Endodermal cell (in vitro differentiated cells): ENCODE data around the gene SLC26A3. TPM values are rescaled to one million over a fixed set of nuclear protein-coding genes. Genes with fewer than 3 reads are reported as not detected.

ENCODE experiments used
- DNase-seq: peaks from one replicate; pipeline ENCODE4 v3.0.0-alpha.2; 2017
- H3K27ac ChIP-seq: 2 replicates; pipeline ENCODE4 v1.5.1; 2013; ENCODE audit warnings: mild to moderate bottlenecking, low read depth, low read length, moderate library complexity
- H3K27me3 ChIP-seq: 2 replicates; pipeline ENCODE4 v1.6.1; 2013; ENCODE audit warnings: mild to moderate bottlenecking, low read length, moderate library complexity; ENCODE audit not compliant: insufficient read depth, control insufficient read depth, poor library complexity, severe bottlenecking
- H3K36me3 ChIP-seq: 2 replicates; pipeline ENCODE4 v1.7.0; 2013; ENCODE audit warnings: mild to moderate bottlenecking, low read length, moderate library complexity; ENCODE audit not compliant: control insufficient read depth, insufficient read depth
- H3K4me1 ChIP-seq: one replicate; pipeline ENCODE4 v1.7.0; 2013; ENCODE audit warnings: low read length; ENCODE audit not compliant: control insufficient read depth, insufficient read depth
- H3K4me3 ChIP-seq: 2 replicates; pipeline ENCODE4 v1.5.1; 2013; ENCODE audit warnings: mild to moderate bottlenecking, low read length, moderate library complexity
- H3K9ac ChIP-seq: 2 replicates; pipeline ENCODE4 v1.6.1; 2013; ENCODE audit warnings: mild to moderate bottlenecking, low read length, moderate library complexity; ENCODE audit not compliant: poor library complexity, severe bottlenecking; ENCODE audit errors: extremely low read depth
- H3K9me3 ChIP-seq: 2 replicates; pipeline ENCODE4 v1.6.1; 2013; ENCODE audit warnings: mild to moderate bottlenecking, low read length, moderate library complexity; ENCODE audit not compliant: control insufficient read depth
- H3K27ac Mint-ChIP-seq: 2 replicates; pipeline ENCODE4 v1.8.0; 2020; ENCODE audit warnings: mixed read lengths
- H3K27me3 Mint-ChIP-seq: 2 replicates; pipeline ENCODE4 v1.8.0; 2021; ENCODE audit warnings: mild to moderate bottlenecking, mixed read lengths; ENCODE audit not compliant: insufficient read depth
- H3K36me3 Mint-ChIP-seq: 2 replicates; pipeline ENCODE4 v1.8.0; 2020; ENCODE audit warnings: low read depth, mixed read lengths
- H3K4me1 Mint-ChIP-seq: 2 replicates; pipeline ENCODE4 v1.8.0; 2020; ENCODE audit warnings: mixed read lengths
- H3K4me3 Mint-ChIP-seq: 2 replicates; pipeline ENCODE4 v1.8.0; 2020; ENCODE audit warnings: mild to moderate bottlenecking, moderate library complexity, mixed read lengths
- H3K9me3 Mint-ChIP-seq: 2 replicates; pipeline ENCODE4 v1.8.0; 2020; ENCODE audit warnings: mild to moderate bottlenecking, mixed read lengths
- WGBS, 2 experiments: methylation state at CpG; one replicate each; pipeline versions ENCODE4 v1.1.5 to v1.1.7; 2013; ENCODE audit warnings: missing lambda C conversion rate in 2 of 2, mixed read lengths in 1 of 2; ENCODE audit not compliant: insufficient coverage in 1 of 2, insufficient read length in 1 of 2; 5-methylcytosine and 5-hydroxymethylcytosine counted together
- total RNA-seq, 2 donors: library from RNA; stranded (reverse); fragmentation: NEBNext Ultra II Directional in 1 of 2; extraction: Animal tissue kit (Norgen Biotek cat#: 25700) in 1 of 2; gene quantifications; 2 replicates in 1 of 2; 3 replicates in 1 of 2; pipeline ENCODE4 v1.2.1, GENCODE V29; 2021
- TF ChIP-seq, protein P1 (sequence below): fragments of 200-600 bp; sonication (generic); conservative IDR thresholded peaks from 2 replicates; pipeline ENCODE4 v1.5.0; 2021; ENCODE audit warnings: antibody characterized with exemption, mild to moderate bottlenecking

SLC26A3 gene
- total RNA-seq, 2 donors from 2014 or later, result not detected

DNA sequence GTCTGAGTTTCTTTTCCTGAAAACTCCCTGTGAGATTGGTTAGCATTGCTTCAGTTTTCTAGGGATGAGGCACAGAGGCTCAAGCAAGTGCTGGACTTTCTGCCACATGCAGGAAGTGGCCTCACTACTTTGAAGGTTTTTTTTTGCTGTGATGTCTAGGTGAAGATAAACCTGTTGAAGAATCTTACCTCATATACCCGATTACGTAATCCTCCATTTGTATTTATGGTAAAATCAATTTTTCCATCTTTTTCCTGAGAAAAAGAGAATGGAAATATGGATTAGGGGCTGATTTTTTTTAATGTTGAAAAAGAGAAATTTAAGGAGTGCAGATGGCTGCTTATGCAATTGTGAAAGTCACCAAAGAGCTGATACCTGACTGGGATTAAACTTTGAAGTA, 35.6 kb downstream of the SLC26A3 start:
- Histone ChIP-seq H3K4me1 (no peaks in the 10 kb centered on the region), H3K9me3 (no peaks in the 10 kb centered on the region), H3K36me3 (no peaks in the 10 kb centered on the region), H3K27me3 (no peaks in the 10 kb centered on the region), H3K4me3 (no peak overlapping the region), H3K9ac (no peak overlapping the region), H3K27ac (no peak overlapping the region)
- no peak for DNase-seq
- Mint-ChIP-seq H3K27me3 (no peaks in the 10 kb centered on the region), H3K36me3 (no peaks in the 10 kb centered on the region), H3K4me3 (no peak overlapping the region), H3K27ac (no peak overlapping the region), H3K4me1 (no peaks in the 10 kb centered on the region), H3K9me3 (no peaks in the 10 kb centered on the region)
- TF ChIP-seq, protein P1, sequence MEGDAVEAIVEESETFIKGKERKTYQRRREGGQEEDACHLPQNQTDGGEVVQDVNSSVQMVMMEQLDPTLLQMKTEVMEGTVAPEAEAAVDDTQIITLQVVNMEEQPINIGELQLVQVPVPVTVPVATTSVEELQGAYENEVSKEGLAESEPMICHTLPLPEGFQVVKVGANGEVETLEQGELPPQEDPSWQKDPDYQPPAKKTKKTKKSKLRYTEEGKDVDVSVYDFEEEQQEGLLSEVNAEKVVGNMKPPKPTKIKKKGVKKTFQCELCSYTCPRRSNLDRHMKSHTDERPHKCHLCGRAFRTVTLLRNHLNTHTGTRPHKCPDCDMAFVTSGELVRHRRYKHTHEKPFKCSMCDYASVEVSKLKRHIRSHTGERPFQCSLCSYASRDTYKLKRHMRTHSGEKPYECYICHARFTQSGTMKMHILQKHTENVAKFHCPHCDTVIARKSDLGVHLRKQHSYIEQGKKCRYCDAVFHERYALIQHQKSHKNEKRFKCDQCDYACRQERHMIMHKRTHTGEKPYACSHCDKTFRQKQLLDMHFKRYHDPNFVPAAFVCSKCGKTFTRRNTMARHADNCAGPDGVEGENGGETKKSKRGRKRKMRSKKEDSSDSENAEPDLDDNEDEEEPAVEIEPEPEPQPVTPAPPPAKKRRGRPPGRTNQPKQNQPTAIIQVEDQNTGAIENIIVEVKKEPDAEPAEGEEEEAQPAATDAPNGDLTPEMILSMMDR, result no peak
- 100% methylated on average over 1 of the region's 2 CpGs; no CpG with 5 or more reads in 1 of the 2 experiments for WGBS, 2 experiments

DNA sequence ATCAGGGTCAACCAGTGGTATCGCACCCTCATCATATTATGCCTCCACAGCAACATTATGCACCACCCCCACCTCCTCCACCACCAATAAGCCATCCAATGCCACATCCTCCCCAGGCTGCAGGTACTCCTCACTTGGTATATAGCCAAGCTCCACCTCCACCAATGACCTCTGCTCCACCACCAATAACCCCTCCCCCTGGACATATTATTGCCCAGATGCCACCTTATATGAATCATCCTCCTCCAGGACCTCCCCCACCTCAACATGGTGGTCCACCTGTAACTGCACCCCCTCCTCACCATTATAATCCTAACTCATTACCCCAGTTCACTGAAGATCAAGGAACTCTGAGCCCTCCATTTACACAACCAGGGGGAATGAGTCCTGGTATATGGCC, 44.4 kb downstream of the SLC26A3 start:
- Histone ChIP-seq H3K9ac (no peak overlapping the region), H3K27ac (no peak overlapping the region), H3K27me3 (no peaks in the 10 kb centered on the region), H3K9me3 (no peaks in the 10 kb centered on the region), H3K36me3 (peaks cover 69% of the 10 kb centered on the region), H3K4me3 (no peak overlapping the region), H3K4me1 (no peaks in the 10 kb centered on the region)
- WGBS, 2 experiments, result 75 to 94% methylated on average over 1 of the region's 1 CpG
- TF ChIP-seq, protein P1, result no peak
- peaks cover 41% of the 10 kb centered on the region for H3K36me3 Mint-ChIP-seq
- H3K27ac Mint-ChIP-seq, result no peak overlapping the region
- H3K4me1 Mint-ChIP-seq, result no peaks in the 10 kb centered on the region
- DNase-seq, result no peak
- no peaks in the 10 kb centered on the region for H3K27me3 Mint-ChIP-seq
- no peak overlapping the region for H3K4me3 Mint-ChIP-seq
- H3K9me3 Mint-ChIP-seq, result no peaks in the 10 kb centered on the region

- no peaks in the 10 kb centered on the region for H3K9me3 ChIP-seq
- H3K27ac Mint-ChIP-seq, result no peak overlapping the region
- peaks cover 63% of the 10 kb centered on the region for H3K36me3 Mint-ChIP-seq
- no peaks in the 10 kb centered on the region for H3K27me3 Mint-ChIP-seq
- no peak overlapping the region for H3K4me3 Mint-ChIP-seq
- H3K9me3 Mint-ChIP-seq, result no peaks in the 10 kb centered on the region
- TF ChIP-seq, protein P1, result peak; percentile 63
- no peaks in the 10 kb centered on the region for H3K4me1 ChIP-seq
- no peaks in the 10 kb centered on the region for H3K4me1 Mint-ChIP-seq
- peaks cover 94% of the 10 kb centered on the region for H3K36me3 ChIP-seq
- H3K9ac ChIP-seq, result no peak overlapping the region
- H3K27me3 ChIP-seq, result no peaks in the 10 kb centered on the region
- H3K27ac ChIP-seq, result no peak overlapping the region
- 85 to 100% methylated on average over 1 to 2 of the region's 2 CpGs for WGBS, 2 experiments
- no peak for DNase-seq
- no peak overlapping the region for H3K4me3 ChIP-seq
Observed at GRCh38 chr7:107754642-107755041, 48.4 kb downstream of the SLC26A3 start.
